Skin epidermis (tissue), 12 donors: ENCODE measurements around the gene MAFB.

ENCODE experiments used
- H3K27ac ChIP-seq, 21 experiments: fragments of 200-600 bp; sonication (generic) in 11 of 21; one replicate each; pipeline ENCODE4 v1.5.0; 2020; ENCODE audit warnings: mild to moderate bottlenecking in 3 of 21, inconsistent platforms in 2 of 21, moderate library complexity in 2 of 21
- H3K4me3 ChIP-seq, 7 experiments: fragments of 200-600 bp; sonication (generic) in 2 of 7; one replicate each; pipeline ENCODE4 v1.5.0; 2020; ENCODE audit warnings: inconsistent platforms in 2 of 7, mild to moderate bottlenecking in 2 of 7, moderate library complexity in 1 of 7

The MAFB gene

GRCh38 chr20:40639676-40640355, 49.2 kb downstream of the MAFB start:
- Histone ChIP-seq H3K4me3 (no peak overlapping the region), H3K27ac (no peak overlapping the region)

DNA sequence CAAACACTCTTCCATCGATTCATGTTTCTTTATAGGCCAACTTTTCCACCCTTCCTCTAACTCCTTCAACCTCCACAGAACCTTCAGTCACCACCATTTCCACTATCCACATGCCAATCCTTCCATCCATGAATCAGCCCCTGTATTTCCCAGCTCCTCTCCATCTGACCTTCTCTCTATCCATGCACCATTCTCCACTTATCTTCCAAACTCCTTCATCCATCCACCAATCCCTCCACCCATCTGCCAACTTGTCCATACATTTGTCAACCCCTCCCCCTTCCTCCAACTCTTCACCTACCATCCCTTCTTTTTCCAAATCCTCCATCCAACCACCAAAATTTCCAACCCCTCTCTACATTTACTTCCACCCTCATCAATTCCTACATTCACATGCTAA, 49.9 kb downstream of the MAFB start:
- H3K27ac ChIP-seq: no peak overlapping the region
- H3K4me3 ChIP-seq: no peak overlapping the region

DNA sequence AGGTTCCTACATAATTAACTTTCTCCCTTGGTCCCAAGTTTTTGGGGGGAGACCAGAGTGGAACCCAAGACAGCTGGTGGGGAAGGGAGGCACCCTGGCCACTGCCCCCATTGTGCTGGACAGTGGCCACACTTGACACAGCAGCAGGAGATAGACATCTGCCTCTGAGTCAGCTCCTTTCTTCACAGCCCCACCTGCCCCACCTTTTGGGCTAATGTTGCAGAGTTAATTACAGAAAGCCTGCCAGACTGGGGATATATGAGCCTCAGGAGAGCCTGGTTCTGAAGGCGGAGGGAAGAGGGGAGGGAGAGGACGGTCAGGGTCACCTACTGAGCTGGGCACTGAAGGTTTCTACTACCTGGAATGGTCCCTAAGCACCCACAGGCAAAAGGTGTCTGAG, 50.6 kb downstream of the MAFB start:
- H3K4me3 ChIP-seq: no peak overlapping the region
- H3K27ac ChIP-seq: no peak overlapping the region

DNA sequence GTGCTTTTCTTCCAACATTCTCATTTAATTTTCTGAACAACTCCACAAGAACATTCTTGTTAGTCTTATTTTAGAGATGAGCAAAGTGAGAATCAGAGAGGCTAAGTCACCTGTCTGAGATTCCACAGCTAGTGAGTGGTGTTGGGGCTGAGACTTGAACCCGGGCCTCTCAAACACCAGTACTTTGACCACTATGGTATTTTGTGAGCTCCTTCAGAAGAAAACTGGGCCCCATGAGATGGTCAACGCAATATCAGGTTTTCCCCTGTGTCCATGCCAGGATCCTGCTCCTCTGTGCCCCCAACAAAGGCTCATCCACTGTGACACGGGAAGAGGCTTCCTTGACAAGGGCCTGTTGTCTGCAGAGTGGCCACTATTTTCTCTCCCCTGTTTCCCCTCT, 51.9 kb downstream of the MAFB start:
- no peak overlapping the region for H3K4me3 ChIP-seq
- no peak overlapping the region for H3K27ac ChIP-seq

DNA sequence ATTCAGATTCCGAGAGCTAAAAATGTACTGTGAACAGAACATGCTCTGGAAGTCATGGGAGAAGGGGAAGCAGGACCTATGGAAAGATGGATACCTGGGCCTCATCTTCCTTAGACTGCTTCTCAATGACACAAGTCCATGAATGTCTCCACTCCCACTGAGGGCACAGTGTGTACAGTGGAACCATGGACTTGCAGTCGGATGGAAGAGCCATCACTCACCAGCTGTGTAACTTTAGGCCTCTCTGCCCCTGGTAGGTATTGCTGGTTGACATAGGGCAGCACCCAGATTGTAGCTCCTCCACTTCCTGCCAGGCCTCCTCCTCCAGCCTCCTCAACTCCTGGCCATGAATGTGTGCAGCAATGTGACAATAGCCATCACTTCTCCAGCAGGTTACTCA, 52.5 kb downstream of the MAFB start:
- H3K27ac ChIP-seq: no peak overlapping the region
- H3K4me3 ChIP-seq: no peak overlapping the region

DNA sequence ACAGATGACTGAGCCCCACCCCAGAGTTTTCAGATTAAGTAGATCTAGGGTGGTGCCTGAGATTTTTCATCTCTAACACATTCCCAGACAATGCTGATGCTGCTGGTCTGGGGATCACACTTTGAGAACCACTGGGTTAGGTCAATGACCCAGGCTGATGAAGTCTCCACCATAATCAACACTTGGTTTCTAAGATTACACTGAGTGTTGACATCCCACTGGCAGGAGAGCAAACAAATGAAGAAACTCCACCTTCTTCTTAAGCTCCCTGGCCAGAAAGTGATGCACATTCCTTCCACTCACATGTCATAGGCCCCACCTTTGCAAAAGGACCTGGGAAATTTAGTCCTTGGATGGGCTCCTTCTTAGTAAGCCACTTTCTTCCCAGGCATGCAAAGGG, 53.1 kb downstream of the MAFB start:
- H3K4me3 ChIP-seq: no peak overlapping the region
- H3K27ac ChIP-seq: no peak overlapping the region
